ENCODE results near the gene PNMA5.
"Not testable (repeated sequence)": the region's sequence is repeated elsewhere in the genome, so short reads cannot be mapped to it uniquely, and the experiment has no call there.

PNMA5 gene

GRCh38 chrX:152993933-152994332, at the start of gene PNMA5:
Gene PNMA5 (minus strand): TSS chrX:152994116. CDS start chrX:152991598, 2,518 bp downstream.
- DNase-seq: no peak

- no peak for DNase-seq
Observed at GRCh38 chrX:153032397-153033118, 38.6 kb upstream of the PNMA5 start.

GRCh38 chrX:153030801-153031200, 36.9 kb upstream of the PNMA5 start:
- DNase-seq: no peak

- no peak for DNase-seq
Observed at GRCh38 chrX:153029875-153030274, 36.0 kb upstream of the PNMA5 start.

- no peak for DNase-seq
Observed at GRCh38 chrX:153029162-153029561, 35.2 kb upstream of the PNMA5 start.

GRCh38 chrX:153028487-153028886, 34.6 kb upstream of the PNMA5 start:
- not testable (repeated sequence) for DNase-seq

- not testable (repeated sequence) for DNase-seq
Observed at GRCh38 chrX:153026501-153026900, 32.6 kb upstream of the PNMA5 start.

GRCh38 chrX:153019166-153019565, 25.2 kb upstream of the PNMA5 start:
- DNase-seq: no peak

GRCh38 chrX:153017174-153017573, 23.3 kb upstream of the PNMA5 start:
- not testable (repeated sequence) for DNase-seq

GRCh38 chrX:153004780-153005179, 10.9 kb upstream of the PNMA5 start:
- DNase-seq: no peak

GRCh38 chrX:153003981-153004380, 10.1 kb upstream of the PNMA5 start:
- DNase-seq: no peak

- DNase-seq: not testable (repeated sequence)
Observed at GRCh38 chrX:153002182-153002581, 8.3 kb upstream of the PNMA5 start.

- DNase-seq: no peak
Observed at GRCh38 chrX:152997337-152997736, 3.4 kb upstream of the PNMA5 start.

- DNase-seq: no peak
Observed at GRCh38 chrX:152992115-152992514, 1.8 kb downstream of the PNMA5 start.

- DNase-seq: no peak
Observed at GRCh38 chrX:152991123-152991522, 2.8 kb downstream of the PNMA5 start.

GRCh38 chrX:152989292-152989658, 4.6 kb downstream of the PNMA5 start:
- DNase-seq: no peak

GRCh38 chrX:152988536-152989291, 5.2 kb downstream of the PNMA5 start:
- no peak for DNase-seq

GRCh38 chrX:152987801-152988200, 6.1 kb downstream of the PNMA5 start:
- no peak for DNase-seq

- DNase-seq: not testable (repeated sequence)
Observed at GRCh38 chrX:152987156-152987555, 6.8 kb downstream of the PNMA5 start.

GRCh38 chrX:152985383-152985782, 8.5 kb downstream of the PNMA5 start:
- not testable (repeated sequence) for DNase-seq

- no peak for DNase-seq
Observed at GRCh38 chrX:152968193-152968592, 25.7 kb downstream of the PNMA5 start.

GRCh38 chrX:152960115-152960514, 33.8 kb downstream of the PNMA5 start:
- no peak for DNase-seq

- no peak for DNase-seq
Observed at GRCh38 chrX:152959626-152960025, 34.3 kb downstream of the PNMA5 start.

Data from NCI-H1694 treated with DMSO at 0.1 percent for 48 hours (cell line).